ENCODE measurements around the gene TTF1.

Gene TTF1, protein sequence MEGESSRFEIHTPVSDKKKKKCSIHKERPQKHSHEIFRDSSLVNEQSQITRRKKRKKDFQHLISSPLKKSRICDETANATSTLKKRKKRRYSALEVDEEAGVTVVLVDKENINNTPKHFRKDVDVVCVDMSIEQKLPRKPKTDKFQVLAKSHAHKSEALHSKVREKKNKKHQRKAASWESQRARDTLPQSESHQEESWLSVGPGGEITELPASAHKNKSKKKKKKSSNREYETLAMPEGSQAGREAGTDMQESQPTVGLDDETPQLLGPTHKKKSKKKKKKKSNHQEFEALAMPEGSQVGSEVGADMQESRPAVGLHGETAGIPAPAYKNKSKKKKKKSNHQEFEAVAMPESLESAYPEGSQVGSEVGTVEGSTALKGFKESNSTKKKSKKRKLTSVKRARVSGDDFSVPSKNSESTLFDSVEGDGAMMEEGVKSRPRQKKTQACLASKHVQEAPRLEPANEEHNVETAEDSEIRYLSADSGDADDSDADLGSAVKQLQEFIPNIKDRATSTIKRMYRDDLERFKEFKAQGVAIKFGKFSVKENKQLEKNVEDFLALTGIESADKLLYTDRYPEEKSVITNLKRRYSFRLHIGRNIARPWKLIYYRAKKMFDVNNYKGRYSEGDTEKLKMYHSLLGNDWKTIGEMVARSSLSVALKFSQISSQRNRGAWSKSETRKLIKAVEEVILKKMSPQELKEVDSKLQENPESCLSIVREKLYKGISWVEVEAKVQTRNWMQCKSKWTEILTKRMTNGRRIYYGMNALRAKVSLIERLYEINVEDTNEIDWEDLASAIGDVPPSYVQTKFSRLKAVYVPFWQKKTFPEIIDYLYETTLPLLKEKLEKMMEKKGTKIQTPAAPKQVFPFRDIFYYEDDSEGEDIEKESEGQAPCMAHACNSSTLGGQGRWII

DNA sequence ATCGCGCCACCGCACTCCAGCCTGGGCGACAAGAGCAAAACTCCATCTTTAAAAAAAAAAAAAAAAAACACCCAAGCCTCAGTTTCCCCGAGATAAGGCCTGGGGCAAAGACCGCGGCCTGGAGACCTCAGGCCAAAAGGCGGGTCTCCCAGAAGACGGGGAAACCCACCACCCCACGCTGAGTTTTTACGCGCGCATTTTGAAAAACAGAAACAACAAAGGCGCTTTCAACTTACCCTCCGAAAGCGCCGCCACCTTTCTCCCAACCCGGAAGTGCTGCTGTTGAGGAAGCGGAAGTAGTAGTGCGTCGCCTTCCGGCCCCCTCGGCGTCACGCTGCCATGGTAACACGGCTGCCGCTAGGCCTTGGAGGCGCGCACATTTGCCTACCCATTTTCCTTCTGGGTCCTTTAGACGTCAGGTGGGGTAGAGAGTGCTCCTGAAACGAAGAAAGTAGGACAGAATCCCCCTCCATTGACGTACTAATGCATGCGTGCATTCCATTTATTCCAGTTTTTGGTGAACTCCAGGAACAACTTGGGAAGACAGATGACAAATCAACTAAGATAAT is at the start of gene TTF1:
TSS of gene TTF1 (minus strand) at position 287 of the 569 bp plus-strand sequence. CDS start 4,019 bp downstream, outside the sequence.
- TF ChIP-seq HDGF (IDR thresholded peaks at IDR 0.05; ENCODE audit: borderline replicate concordance) (no peak), FOXM1 (IDR thresholded peaks at IDR 0.05; ENCODE audit: borderline replicate concordance) (no peak), ELF4 (IDR thresholded peaks at IDR 0.05) (peak; percentile 97), FOXK2 (IDR thresholded peaks at IDR 0.05) (no peak), ZNF384 (IDR thresholded peaks at IDR 0.05) (peak; percentile 89), BHLHE40 (IDR thresholded peaks at IDR 0.05; ENCODE audit: borderline replicate concordance) (no peak), CTBP1 (IDR thresholded peaks at IDR 0.05; ENCODE audit: borderline replicate concordance) (no peak), TARDBP (IDR thresholded peaks at IDR 0.05) (no peak)
- DNase-seq (ENCODE audit: extremely low spot score) = peak; percentile 94
- ChIA-PET CTCF (no interaction called here), POLR2A (no interaction called here)

DNA sequence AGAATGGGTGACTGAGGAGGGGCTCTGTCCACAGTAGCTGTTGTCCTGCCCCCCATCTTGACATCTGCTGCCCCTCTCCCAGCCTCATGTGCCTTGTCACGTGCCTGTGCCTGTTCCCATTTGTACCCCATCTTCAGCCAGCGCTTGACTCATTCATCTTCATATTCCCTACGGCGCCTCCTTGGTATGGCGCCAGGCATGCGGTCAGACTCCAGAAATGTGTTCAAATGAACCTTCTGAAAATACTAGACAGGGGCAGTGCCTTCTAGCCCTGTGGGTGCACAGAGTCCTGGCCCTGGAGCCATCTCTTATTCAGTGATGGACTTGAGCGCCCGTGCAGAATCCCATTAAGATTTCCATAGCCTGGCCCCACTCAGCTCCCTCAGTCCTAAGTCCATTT is 49.6 kb upstream of the TTF1 start:
- ChIA-PET POLR2A (no interaction called here), CTCF (no interaction called here)
- no peak for DNase-seq (ENCODE audit: extremely low spot score)
- TF ChIP-seq CTBP1 (IDR thresholded peaks at IDR 0.05; ENCODE audit: borderline replicate concordance) = no peak
- no peak for TF ChIP-seq SUZ12 (IDR thresholded peaks at IDR 0.05)
- no peak for TF ChIP-seq ARNT (IDR thresholded peaks at IDR 0.05)
- no peak for TF ChIP-seq FOXM1 (IDR thresholded peaks at IDR 0.05; ENCODE audit: borderline replicate concordance)
- no peak for TF ChIP-seq L3MBTL2 (conservative IDR thresholded peaks at IDR 0.05)
- TF ChIP-seq SP1 (IDR thresholded peaks at IDR 0.05) = no peak
- no peak for TF ChIP-seq TARDBP (IDR thresholded peaks at IDR 0.05)
- no peak for TF ChIP-seq HDGF (IDR thresholded peaks at IDR 0.05; ENCODE audit: borderline replicate concordance)
- no peak for TF ChIP-seq NFRKB (IDR thresholded peaks at IDR 0.05)
- TF ChIP-seq LEF1 (IDR thresholded peaks at IDR 0.05; ENCODE audit: borderline replicate concordance) = no peak
- TF ChIP-seq ELF4 (IDR thresholded peaks at IDR 0.05) = no peak
- TF ChIP-seq, protein P1, sequence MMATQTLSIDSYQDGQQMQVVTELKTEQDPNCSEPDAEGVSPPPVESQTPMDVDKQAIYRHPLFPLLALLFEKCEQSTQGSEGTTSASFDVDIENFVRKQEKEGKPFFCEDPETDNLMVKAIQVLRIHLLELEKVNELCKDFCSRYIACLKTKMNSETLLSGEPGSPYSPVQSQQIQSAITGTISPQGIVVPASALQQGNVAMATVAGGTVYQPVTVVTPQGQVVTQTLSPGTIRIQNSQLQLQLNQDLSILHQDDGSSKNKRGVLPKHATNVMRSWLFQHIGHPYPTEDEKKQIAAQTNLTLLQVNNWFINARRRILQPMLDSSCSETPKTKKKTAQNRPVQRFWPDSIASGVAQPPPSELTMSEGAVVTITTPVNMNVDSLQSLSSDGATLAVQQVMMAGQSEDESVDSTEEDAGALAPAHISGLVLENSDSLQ (IDR thresholded peaks at IDR 0.05) = no peak
- TF ChIP-seq BHLHE40 (IDR thresholded peaks at IDR 0.05; ENCODE audit: borderline replicate concordance) = no peak
- no peak for TF ChIP-seq ZNF384 (IDR thresholded peaks at IDR 0.05)

DNA sequence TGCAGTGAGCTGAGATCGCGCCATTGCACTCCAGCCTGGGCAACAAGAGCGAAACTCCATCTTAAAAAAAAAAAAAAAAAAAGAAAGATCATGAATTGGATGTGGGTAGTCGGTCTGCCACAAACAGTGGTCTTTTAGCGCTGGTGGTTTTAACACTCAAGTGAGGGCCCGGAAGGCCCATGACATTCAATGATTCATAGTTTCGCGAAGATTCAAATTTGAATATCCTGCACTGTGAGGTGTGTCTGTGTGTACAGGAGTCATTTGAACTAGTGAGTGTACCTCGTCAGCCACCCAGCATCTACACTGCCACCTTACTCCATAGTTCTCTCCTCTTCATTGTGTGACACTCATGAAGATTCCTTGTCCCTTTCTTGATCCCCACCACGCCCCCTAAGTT is 44.6 kb upstream of the TTF1 start:
- ChIA-PET CTCF (no interaction called here), POLR2A (no interaction called here)
- TF ChIP-seq NFRKB (IDR thresholded peaks at IDR 0.05) (no peak), HDGF (IDR thresholded peaks at IDR 0.05; ENCODE audit: borderline replicate concordance) (no peak), FOXA1 (IDR thresholded peaks at IDR 0.05) (no peak), TARDBP (IDR thresholded peaks at IDR 0.05) (no peak), SUZ12 (IDR thresholded peaks at IDR 0.05) (no peak), BHLHE40 (IDR thresholded peaks at IDR 0.05; ENCODE audit: borderline replicate concordance) (no peak), FOXM1 (IDR thresholded peaks at IDR 0.05; ENCODE audit: borderline replicate concordance) (no peak), SP1 (IDR thresholded peaks at IDR 0.05) (no peak), CTBP1 (IDR thresholded peaks at IDR 0.05; ENCODE audit: borderline replicate concordance) (no peak), FOXK2 (IDR thresholded peaks at IDR 0.05) (no peak), L3MBTL2 (conservative IDR thresholded peaks at IDR 0.05) (no peak)
- TF ChIP-seq, protein P1 (IDR thresholded peaks at IDR 0.05) = no peak
- no peak for DNase-seq (ENCODE audit: extremely low spot score)

DNA sequence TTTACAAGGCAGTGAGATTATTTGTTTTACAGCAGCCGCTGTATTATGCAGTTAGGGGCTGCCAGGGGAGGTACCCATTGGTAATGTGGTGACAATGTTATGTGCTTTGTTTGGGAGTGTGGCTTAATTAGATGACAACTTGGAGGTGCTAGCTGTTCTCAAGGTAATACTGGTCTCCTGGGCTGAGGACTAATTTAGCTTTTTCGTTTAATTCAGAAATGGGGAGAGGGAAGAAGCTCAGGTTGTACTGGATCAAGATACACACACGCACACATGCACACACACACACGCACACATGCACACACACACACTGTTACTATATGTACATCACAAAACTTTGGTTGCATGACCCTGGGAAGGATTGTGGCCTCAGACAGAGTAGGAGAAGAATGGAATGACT is 41.3 kb upstream of the TTF1 start:
- ChIA-PET POLR2A (no interaction called here), CTCF (no interaction called here)
- DNase-seq (ENCODE audit: extremely low spot score) = no peak
- TF ChIP-seq HDGF (IDR thresholded peaks at IDR 0.05; ENCODE audit: borderline replicate concordance) (no peak), SP1 (IDR thresholded peaks at IDR 0.05) (no peak), NFRKB (IDR thresholded peaks at IDR 0.05) (no peak), L3MBTL2 (conservative IDR thresholded peaks at IDR 0.05) (no peak), LEF1 (IDR thresholded peaks at IDR 0.05; ENCODE audit: borderline replicate concordance) (no peak)
- TF ChIP-seq, protein P1 (IDR thresholded peaks at IDR 0.05) = no peak

DNA sequence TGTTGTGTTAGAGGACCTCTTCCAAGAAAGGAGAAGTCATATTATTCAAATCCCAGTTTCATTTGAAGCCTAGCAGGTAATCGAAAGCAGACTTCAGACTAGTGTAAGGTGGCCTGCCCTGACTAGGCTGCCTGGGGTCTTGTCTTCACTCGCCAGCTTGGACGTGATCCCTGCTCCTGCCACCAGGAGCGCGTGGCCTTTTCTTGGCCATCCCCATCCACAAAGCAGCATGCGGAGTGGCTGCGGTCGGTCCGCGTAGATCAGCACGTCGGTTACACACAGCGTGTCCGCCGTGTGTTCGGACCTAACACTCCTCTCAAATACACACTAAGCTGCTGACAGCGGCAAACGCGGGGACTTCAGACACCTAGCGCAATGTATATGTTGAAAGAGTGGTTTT is 40.7 kb upstream of the TTF1 start:
- POLR2A ChIA-PET = no interaction called here
- CTCF ChIA-PET = no interaction called here
- DNase-seq (ENCODE audit: extremely low spot score) = peak; percentile 49
- TF ChIP-seq LEF1 (IDR thresholded peaks at IDR 0.05; ENCODE audit: borderline replicate concordance) (no peak), CTBP1 (IDR thresholded peaks at IDR 0.05; ENCODE audit: borderline replicate concordance) (no peak), ZNF384 (IDR thresholded peaks at IDR 0.05) (no peak), TARDBP (IDR thresholded peaks at IDR 0.05) (no peak), SP1 (IDR thresholded peaks at IDR 0.05) (no peak), FOXM1 (IDR thresholded peaks at IDR 0.05; ENCODE audit: borderline replicate concordance) (no peak), NFRKB (IDR thresholded peaks at IDR 0.05) (no peak), SUZ12 (IDR thresholded peaks at IDR 0.05) (no peak), BHLHE40 (IDR thresholded peaks at IDR 0.05; ENCODE audit: borderline replicate concordance) (no peak), L3MBTL2 (conservative IDR thresholded peaks at IDR 0.05) (no peak), ARNT (IDR thresholded peaks at IDR 0.05) (no peak), HDGF (IDR thresholded peaks at IDR 0.05; ENCODE audit: borderline replicate concordance) (no peak), FOXK2 (IDR thresholded peaks at IDR 0.05) (no peak), ELF4 (IDR thresholded peaks at IDR 0.05) (no peak)
- TF ChIP-seq, protein P1 (IDR thresholded peaks at IDR 0.05) = no peak

All from HEK293T (cell line).